ENCODE data around the gene DHCR24. TPM values are rescaled to one million over a fixed set of nuclear protein-coding genes. Genes with fewer than 3 reads are reported as not detected.
A peak's percentile ranks its signal among the peaks of the same experiment; 100 is the strongest.
"Not testable (repeated sequence)": the region's sequence is repeated elsewhere in the genome, so short reads cannot be mapped to it uniquely, and the experiment has no call there.

The DHCR24 gene
- total RNA-seq, 1 donor from 2014 or later, result 141 TPM

DNA sequence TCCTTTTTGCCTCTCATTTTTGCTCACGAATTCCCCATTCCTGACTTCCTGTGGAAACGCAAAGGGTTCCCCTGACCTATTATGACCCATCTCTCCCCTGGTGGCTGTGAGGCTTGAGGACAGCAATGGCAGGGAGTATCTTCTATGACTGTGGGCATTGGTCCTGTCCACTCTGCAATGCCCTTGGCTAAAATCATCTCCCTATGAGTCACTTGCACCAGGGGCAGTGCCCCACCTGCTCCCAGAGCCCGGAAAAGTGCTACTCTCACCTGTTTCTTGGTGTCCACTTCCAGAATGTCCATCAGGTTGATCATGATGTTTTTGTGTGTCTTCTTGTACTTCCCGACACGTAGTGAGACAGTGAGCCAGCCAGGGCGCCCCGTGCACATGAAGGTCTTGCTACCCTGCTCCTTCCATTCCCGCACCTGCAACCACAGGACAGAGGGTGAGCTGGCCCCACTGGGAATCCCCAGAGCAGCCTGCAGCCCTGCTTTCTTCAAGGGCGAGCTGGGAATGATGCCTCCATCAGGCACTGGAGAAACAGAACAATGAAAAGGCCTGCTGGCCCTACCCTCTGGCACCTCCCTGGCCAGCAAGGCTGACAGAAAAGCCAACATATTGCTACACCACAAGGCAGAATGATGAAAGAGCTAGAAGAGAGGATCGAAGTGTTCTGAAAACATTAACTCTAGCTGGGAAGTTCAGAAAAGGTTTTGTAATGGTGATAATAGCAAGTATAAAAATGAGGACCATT lies 3.5 kb downstream of the DHCR24 start:
- no peak for TF ChIP-seq POLR2A (IDR thresholded peaks at IDR 0.05)
- TF ChIP-seq CTCF (IDR thresholded peaks at IDR 0.05), result no peak
- TF ChIP-seq POLR2AphosphoS5 (IDR thresholded peaks at IDR 0.05; ENCODE audit: insufficient read depth in 1 of 2, low read depth in 1 of 2), result no peak
- Histone ChIP-seq H3K4me1 (peaks cover 33% of the 10 kb centered on the region), H3K27me3 (no peaks in the 10 kb centered on the region), H3K4me3 (no peak overlapping the region), H3K27ac (no peak overlapping the region), H3K36me3 (no peaks in the 10 kb centered on the region), H3K9me3 (no peaks in the 10 kb centered on the region)
- no peak for DNase-seq (ENCODE audit: extremely low spot score in 2 of 2)
- intact Hi-C loops (cut with DNase I), result no loop called here

DNA sequence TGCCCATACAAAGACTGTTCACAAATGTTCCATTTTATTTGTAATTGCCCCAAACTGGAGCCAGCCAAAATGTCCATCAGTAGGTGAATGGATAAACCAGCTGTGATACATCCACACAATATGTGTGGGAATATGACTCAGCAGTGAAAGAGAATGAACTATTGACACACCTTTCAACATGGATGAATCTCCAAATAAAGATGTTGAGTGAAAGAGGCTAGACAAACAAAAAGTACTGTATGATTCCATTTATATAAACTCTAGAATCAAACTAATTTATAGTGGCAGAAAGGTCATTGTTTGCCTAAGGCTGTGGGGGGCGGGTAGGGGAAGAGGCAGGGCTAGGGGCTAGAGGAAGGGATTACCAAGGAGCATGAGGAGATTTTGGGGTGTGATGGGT lies 4.5 kb downstream of the DHCR24 start:
- Histone ChIP-seq H3K4me3 (no peak overlapping the region), H3K36me3 (no peaks in the 10 kb centered on the region), H3K27me3 (no peaks in the 10 kb centered on the region), H3K27ac (no peak overlapping the region), H3K9me3 (no peaks in the 10 kb centered on the region), H3K4me1 (peaks cover 28% of the 10 kb centered on the region)
- DNase-seq (ENCODE audit: extremely low spot score in 2 of 2), result no peak
- intact Hi-C loops (cut with DNase I), result no loop called here
- TF ChIP-seq POLR2A (IDR thresholded peaks at IDR 0.05) (no peak), POLR2AphosphoS5 (IDR thresholded peaks at IDR 0.05; ENCODE audit: insufficient read depth in 1 of 2, low read depth in 1 of 2) (peak in 1 of 2 donors; percentile 15), CTCF (IDR thresholded peaks at IDR 0.05) (no peak)

DNA sequence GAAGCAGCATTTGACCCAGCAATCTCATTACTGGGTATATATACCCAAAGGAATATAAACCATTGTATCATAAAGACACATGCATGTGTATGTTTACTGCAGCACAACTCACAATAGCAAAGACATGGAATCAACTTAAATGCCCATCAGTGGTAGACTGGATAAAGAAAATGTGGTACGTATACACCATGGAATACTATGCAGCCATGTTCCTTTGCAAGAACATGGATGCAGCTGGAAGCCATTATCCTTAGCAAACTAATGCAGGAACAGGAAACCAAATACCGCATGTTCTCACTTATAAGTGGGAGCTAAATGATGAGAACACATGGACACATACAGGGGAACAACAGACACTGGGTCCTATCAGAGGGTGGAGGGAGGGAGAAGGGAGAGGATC lies 5.4 kb downstream of the DHCR24 start:
- H3K27ac ChIP-seq; DNase-seq (ENCODE audit: extremely low spot score in 2 of 2); H3K9me3 ChIP-seq; H3K4me3 ChIP-seq; H3K36me3 ChIP-seq; H3K27me3 ChIP-seq; intact Hi-C loops (cut with DNase I): not testable (repeated sequence)
- H3K4me1 ChIP-seq, result peaks cover 23% of the 10 kb centered on the region

GRCh38 chr1:54879872-54880271 lies 7.1 kb downstream of the DHCR24 start:
- TF ChIP-seq POLR2AphosphoS5 (IDR thresholded peaks at IDR 0.05; ENCODE audit: insufficient read depth in 1 of 2, low read depth in 1 of 2) (no peak), CTCF (IDR thresholded peaks at IDR 0.05) (no peak), POLR2A (IDR thresholded peaks at IDR 0.05) (no peak)
- Histone ChIP-seq H3K4me1 (peaks cover 6% of the 10 kb centered on the region), H3K9me3 (no peaks in the 10 kb centered on the region), H3K27ac (no peak overlapping the region), H3K36me3 (peaks cover 0 to 11% of the 10 kb centered on the region in 2 donors), H3K4me3 (no peak overlapping the region), H3K27me3 (no peaks in the 10 kb centered on the region)
- intact Hi-C loops (cut with DNase I), result no loop called here
- no peak for DNase-seq (ENCODE audit: extremely low spot score in 2 of 2)

DNA sequence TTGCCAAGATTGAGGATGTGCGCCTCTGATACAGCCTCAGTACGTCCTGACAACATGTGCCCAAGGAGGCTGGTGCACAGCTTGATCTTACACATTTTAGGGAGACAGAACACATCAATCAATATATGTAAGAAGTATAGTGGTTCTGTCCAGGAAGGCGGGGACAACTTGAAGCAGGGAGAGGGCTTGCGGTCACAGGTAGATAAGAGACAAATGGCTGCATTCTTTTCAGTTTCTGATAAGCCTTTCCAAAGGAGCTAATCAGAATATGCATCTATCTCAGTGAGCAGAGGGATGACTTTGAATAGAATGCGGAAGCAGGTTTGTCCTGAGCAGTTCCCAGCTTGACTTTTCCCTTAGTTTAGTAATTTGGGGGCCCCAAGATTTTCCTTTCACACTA lies 10.2 kb downstream of the DHCR24 start:
- intact Hi-C loops (cut with DNase I), result no loop called here
- H3K4me3 ChIP-seq, result no peak overlapping the region
- no peak for TF ChIP-seq POLR2AphosphoS5 (IDR thresholded peaks at IDR 0.05; ENCODE audit: insufficient read depth in 1 of 2, low read depth in 1 of 2)
- TF ChIP-seq POLR2A (IDR thresholded peaks at IDR 0.05), result no peak
- no peak for TF ChIP-seq CTCF (IDR thresholded peaks at IDR 0.05)
- H3K9me3 ChIP-seq, result no peaks in the 10 kb centered on the region
- H3K27me3 ChIP-seq, result no peaks in the 10 kb centered on the region
- H3K4me1 ChIP-seq, result no peaks in the 10 kb centered on the region
- no peak for DNase-seq (ENCODE audit: extremely low spot score in 2 of 2)
- H3K27ac ChIP-seq, result no peak overlapping the region
- peaks cover 0 to 32% of the 10 kb centered on the region in 2 donors for H3K36me3 ChIP-seq

Measured in vagina (tissue), 2 donors.